Testis (tissue), 3 donors: ENCODE results near the gene TEAD2. TPM values are rescaled to one million over a fixed set of nuclear protein-coding genes. Genes with fewer than 3 reads are reported as not detected.

Experiments
- DNase-seq: peaks from one replicate; pipeline ENCODE4 v3.0.0-alpha.2; 2019
- H3K27ac ChIP-seq, 2 donors: fragments of 200-600 bp; sonication (generic); one replicate each; pipeline ENCODE4 v1.5.1; 2019
- H3K27me3 ChIP-seq: fragments of 200-600 bp; sonication (generic); one replicate; pipeline ENCODE4 v1.5.1; 2019
- H3K36me3 ChIP-seq: fragments of 200-600 bp; sonication (generic); one replicate; pipeline ENCODE4 v1.5.1; 2017; ENCODE audit warnings: low read depth; ENCODE audit errors: missing control alignments
- H3K4me1 ChIP-seq: fragments of 200-600 bp; sonication (generic); one replicate; pipeline ENCODE4 v1.5.1; 2019
- H3K4me3 ChIP-seq, 2 donors: fragments of 200-600 bp; sonication (generic); one replicate each; pipeline ENCODE4 v1.5.1; 2017 to 2019
- H3K9me3 ChIP-seq: fragments of 200-600 bp; sonication (generic); one replicate; pipeline ENCODE4 v1.5.1; 2017
- POLR2A ChIP-seq: fragments of 450-650 bp; IDR thresholded peaks from one replicate; pipeline ENCODE4 v1.6.1; 2017; ENCODE audit warnings: antibody characterized with exemption, mild to moderate bottlenecking, moderate library complexity
- WGBS, 2 donors: methylation state at CpG; one replicate each; pipeline ENCODE4 v1.1.5; 2018; 5-methylcytosine and 5-hydroxymethylcytosine counted together
- intact Hi-C: fragments of 100-400 bp; cut with DNase I; formaldehyde crosslinking; loops from one replicate; pipeline ENCODE4 v1.15.1; 2023; ENCODE audit warnings: low total_unique reads
- polyA plus RNA-seq: library from polyadenylated mRNA; stranded (reverse); fragments of 350-450 nt; fragmentation: Illumina TruSeq; extraction: RNeasy Lipid Tissue Mini Kit (QIAGEN cat#74804); gene quantifications from one replicate; pipeline ENCODE4 v1.2.3, GENCODE V29; 2014; ENCODE audit warnings: low read depth, low replicate concordance; ENCODE audit not compliant: insufficient read depth
- total RNA-seq, 2 donors: library from RNA; depleted of rRNA; stranded (reverse); fragments of >200 nt; gene quantifications; one replicate each; pipeline ENCODE4 v1.2.3, GENCODE V29; 2016
- TF ChIP-seq, protein P1 (sequence below), 3 experiments: fragments of 450-650 bp in 2 of 3; fragments of 200-600 bp in 1 of 3; sonication (generic) in 1 of 3; IDR thresholded peaks; one replicate each; pipeline ENCODE4 v1.5.1; 2016 to 2019; ENCODE audit warnings: antibody characterized with exemption in 3 of 3, mild to moderate bottlenecking in 2 of 3, moderate library complexity in 1 of 3

Gene TEAD2
- total and polyA plus RNA-seq, 3 donors from 2014 or later: 12.6 to 29.6 (median 20.8) TPM

DNA sequence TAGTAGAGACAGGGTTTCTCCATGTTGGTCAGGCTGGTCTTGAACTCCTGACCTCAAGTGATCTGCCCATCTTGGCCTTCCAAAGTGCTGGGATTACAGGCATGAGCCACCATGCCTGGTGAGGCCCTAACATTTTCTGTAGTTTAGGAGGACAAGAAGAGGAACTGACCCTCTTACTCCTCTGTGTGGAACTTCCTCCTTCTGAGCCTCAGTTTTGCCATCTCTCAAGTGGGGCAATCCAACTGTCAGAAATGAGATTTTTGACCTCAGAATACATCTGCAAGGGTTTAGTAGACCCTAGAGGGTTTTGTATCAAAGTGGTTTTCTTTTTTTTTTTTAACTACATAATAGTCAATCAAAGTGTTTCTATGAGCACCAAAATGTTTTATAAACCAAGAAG lies 3.9 kb upstream of the TEAD2 start:
- H3K27ac ChIP-seq: no peak overlapping the region
- H3K36me3 ChIP-seq: no peaks in the 10 kb centered on the region
- no peaks in the 10 kb centered on the region for H3K27me3 ChIP-seq
- intact Hi-C loops: no loop called here
- TF ChIP-seq, protein P1, sequence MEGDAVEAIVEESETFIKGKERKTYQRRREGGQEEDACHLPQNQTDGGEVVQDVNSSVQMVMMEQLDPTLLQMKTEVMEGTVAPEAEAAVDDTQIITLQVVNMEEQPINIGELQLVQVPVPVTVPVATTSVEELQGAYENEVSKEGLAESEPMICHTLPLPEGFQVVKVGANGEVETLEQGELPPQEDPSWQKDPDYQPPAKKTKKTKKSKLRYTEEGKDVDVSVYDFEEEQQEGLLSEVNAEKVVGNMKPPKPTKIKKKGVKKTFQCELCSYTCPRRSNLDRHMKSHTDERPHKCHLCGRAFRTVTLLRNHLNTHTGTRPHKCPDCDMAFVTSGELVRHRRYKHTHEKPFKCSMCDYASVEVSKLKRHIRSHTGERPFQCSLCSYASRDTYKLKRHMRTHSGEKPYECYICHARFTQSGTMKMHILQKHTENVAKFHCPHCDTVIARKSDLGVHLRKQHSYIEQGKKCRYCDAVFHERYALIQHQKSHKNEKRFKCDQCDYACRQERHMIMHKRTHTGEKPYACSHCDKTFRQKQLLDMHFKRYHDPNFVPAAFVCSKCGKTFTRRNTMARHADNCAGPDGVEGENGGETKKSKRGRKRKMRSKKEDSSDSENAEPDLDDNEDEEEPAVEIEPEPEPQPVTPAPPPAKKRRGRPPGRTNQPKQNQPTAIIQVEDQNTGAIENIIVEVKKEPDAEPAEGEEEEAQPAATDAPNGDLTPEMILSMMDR (IDR thresholded peaks at IDR 0.05): no peak
- TF ChIP-seq POLR2A: no peak
- H3K9me3 ChIP-seq: no peaks in the 10 kb centered on the region
- no peak overlapping the region for H3K4me3 ChIP-seq
- H3K4me1 ChIP-seq: peaks cover 13% of the 10 kb centered on the region
- DNase-seq: no peak

DNA sequence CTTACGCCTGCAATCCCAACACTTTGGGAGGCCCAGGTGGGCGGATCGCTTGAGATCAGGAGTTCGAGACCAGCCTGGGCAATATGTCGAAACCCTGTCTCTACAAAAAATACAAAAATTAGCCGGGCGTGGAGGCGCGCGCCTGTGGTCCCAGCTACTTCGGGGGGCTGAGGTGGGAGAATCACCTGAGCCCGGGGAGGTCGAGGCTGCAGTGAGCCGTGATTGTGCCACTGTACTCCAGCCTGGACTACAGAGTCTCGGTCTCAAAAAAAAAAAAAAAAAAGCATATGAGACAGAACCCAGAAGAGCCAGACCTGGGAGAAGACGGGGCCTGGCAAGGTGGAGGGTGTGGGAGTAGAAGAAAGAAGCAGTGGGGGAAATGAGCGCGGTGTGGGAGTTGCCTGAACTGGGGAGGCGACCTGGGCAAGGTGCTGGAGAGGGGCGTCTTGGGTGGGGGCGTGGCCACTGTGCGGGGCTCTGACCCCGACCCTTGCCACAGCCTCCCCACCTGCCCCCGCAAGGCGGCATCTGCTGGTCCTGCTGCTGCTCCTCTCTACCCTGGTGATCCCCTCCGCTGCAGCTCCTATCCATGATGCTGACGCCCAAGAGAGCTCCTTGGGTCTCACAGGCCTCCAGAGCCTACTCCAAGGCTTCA lies 2.0 kb upstream of the TEAD2 start:
- H3K4me3 ChIP-seq: peak overlapping the region; percentile 39 to 74
- intact Hi-C loops: no loop called here
- DNase-seq: no peak

DNA sequence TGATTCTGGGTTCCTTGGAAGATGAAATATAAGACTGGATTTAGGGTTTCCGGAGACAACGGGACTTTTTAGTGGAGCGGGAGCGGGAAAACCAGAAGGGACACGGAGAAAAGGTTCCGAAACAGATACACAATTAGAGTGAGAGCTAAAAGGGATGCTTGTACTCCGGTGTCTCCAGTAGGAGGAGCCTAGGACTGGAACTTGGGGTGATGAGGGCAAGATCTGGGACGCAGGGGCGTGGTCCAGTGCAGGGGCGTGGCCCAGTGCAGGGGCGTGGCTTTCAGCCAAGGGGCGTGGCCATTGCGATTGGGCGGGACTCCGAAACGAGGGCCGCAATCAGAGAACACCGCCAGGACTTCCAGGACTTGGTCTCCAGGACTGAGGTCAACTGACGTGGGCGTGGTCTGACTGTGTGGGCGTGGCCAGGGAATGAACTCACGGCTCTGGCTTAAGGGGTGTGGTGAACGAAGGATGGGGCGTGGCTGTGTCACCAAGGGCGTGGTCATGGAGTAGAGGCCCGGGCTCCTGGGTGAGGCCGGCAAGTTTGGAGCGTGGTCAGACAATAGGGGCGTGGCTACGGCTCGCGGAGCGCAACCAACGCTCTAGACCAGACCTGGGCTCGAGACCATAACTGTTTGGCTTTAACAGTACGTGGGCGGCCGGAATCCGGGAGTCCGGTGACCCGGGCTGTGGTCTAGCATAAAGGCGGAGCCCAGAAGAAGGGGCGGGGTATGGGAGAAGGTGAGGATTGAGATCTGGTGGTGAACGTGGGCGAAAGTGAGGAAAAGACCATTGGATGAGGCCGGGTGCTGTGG lies 1.3 kb upstream of the TEAD2 start, which contains the start of gene DKKL1:
Gene DKKL1 (plus strand): TSS at position 610 of the 815 bp plus-strand sequence. CDS start 122 bp downstream, at position 732.
- WGBS, 2 donors: 2 to 3% methylated on average over 26 to 46 of the region's 46 CpGs
- peak; percentile 96 for DNase-seq
- Histone ChIP-seq H3K4me1 (peaks cover 14% of the 10 kb centered on the region), H3K36me3 (no peaks in the 10 kb centered on the region), H3K4me3 (peak within 1 kb of the TSS; percentile 69 to 74), H3K27me3 (no peaks in the 10 kb centered on the region), H3K9me3 (no peaks in the 10 kb centered on the region), H3K27ac (peak within 1 kb of the TSS; percentile 79 to 94)
- TF ChIP-seq, protein P1 (IDR thresholded peaks at IDR 0.05): no peak
- no peak for TF ChIP-seq POLR2A
- intact Hi-C loops: no loop called here

More for the DNA sequence above, 2.0 kb upstream of the TEAD2 start:
- WGBS, 2 donors: 49 to 60% methylated on average over 27 of the region's 27 CpGs
- Histone ChIP-seq H3K27ac (peak overlapping the region in 1 of 2 donors; percentile 94), H3K36me3 (no peaks in the 10 kb centered on the region), H3K27me3 (no peaks in the 10 kb centered on the region), H3K9me3 (no peaks in the 10 kb centered on the region), H3K4me1 (peaks cover 14% of the 10 kb centered on the region)
- no peak for TF ChIP-seq POLR2A
- TF ChIP-seq, protein P1 (IDR thresholded peaks at IDR 0.05): no peak

DNA sequence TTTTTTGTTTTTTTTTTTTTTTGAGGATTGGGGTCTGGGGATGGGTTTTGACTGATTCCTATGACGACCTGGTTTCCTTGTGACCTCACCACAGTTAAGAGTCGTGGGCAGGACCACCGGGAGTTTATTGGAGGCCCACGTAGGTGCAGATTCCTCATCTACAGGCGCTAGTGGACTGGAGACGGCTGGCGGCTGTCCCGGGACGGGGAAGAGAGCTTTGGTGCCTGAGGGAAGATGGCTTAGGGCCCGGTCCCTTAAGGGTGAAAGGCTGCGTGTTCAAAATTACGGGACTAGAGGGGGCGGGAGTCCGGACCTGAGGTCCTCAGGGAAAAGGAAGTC lies 682 bp upstream of the TEAD2 start:
- TF ChIP-seq, protein P1 (IDR thresholded peaks at IDR 0.05): no peak
- TF ChIP-seq POLR2A: no peak
- intact Hi-C loops: no loop called here
- Histone ChIP-seq H3K27ac (peak overlapping the region; percentile 79 to 94), H3K27me3 (no peaks in the 10 kb centered on the region), H3K9me3 (no peaks in the 10 kb centered on the region), H3K4me1 (peaks cover 14% of the 10 kb centered on the region), H3K4me3 (peak overlapping the region; percentile 69 to 74), H3K36me3 (no peaks in the 10 kb centered on the region)
- WGBS, 2 donors: 0% methylated on average over 14 of the region's 14 CpGs
- DNase-seq: no peak
